ENCODE measurements around the gene TNNI3K. TPM values are rescaled to one million over a fixed set of nuclear protein-coding genes. Genes with fewer than 3 reads are reported as not detected.

Gene TNNI3K
- total RNA-seq, 1 donor from 2014 or later: 1.3 TPM

GRCh38 chr1:74266001-74266400 lies 30.8 kb downstream of the TNNI3K start:
- no peak for TF ChIP-seq CTCF (IDR thresholded peaks at IDR 0.05)

DNA sequence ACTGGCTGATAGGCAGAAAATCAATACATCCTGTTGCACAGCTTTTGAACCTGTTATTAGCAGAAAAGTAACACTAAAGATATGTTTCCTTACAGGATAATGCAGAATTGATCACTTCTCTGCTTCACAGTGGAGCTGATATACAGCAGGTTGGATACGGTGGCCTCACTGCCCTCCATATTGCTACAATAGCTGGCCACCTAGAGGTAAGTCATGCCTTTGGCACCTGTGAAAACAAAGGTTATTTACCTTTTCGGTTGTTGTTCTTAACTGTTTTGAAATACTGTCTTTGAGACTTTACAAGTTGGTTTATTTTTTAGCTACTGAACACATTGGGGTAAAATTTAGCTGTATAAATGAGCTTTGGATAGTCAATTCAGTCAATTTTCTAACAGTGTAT lies 36.3 kb downstream of the TNNI3K start:
- intact Hi-C loops (cut with DNase I): no loop called here
- DNase-seq: no peak
- H3K27ac ChIP-seq: no peak overlapping the region
- H3K27me3 ChIP-seq: no peaks in the 10 kb centered on the region
- H3K9me3 ChIP-seq: no peaks in the 10 kb centered on the region
- ATAC-seq: no peak
- no peaks in the 10 kb centered on the region for H3K4me1 ChIP-seq
- no peak overlapping the region for H3K4me3 ChIP-seq
- no peak for TF ChIP-seq CTCF (IDR thresholded peaks at IDR 0.05)
- H3K36me3 ChIP-seq: no peaks in the 10 kb centered on the region

More at GRCh38 chr1:74266001-74266400, 30.8 kb downstream of the TNNI3K start:
- Histone ChIP-seq H3K4me3 (no peak overlapping the region), H3K9me3 (no peaks in the 10 kb centered on the region), H3K36me3 (no peaks in the 10 kb centered on the region), H3K27me3 (no peaks in the 10 kb centered on the region), H3K27ac (no peak overlapping the region), H3K4me1 (no peaks in the 10 kb centered on the region)
- no peak for DNase-seq
- intact Hi-C loops (cut with DNase I): no loop called here
- no peak for ATAC-seq

- Histone ChIP-seq H3K27ac (no peak overlapping the region), H3K9me3 (no peaks in the 10 kb centered on the region), H3K27me3 (no peaks in the 10 kb centered on the region), H3K4me1 (no peaks in the 10 kb centered on the region), H3K4me3 (no peak overlapping the region), H3K36me3 (no peaks in the 10 kb centered on the region)
- no peak for TF ChIP-seq CTCF (IDR thresholded peaks at IDR 0.05)
- intact Hi-C loops (cut with DNase I): no loop called here
- ATAC-seq (peak; percentile 19), DNase-seq (no peak)
Measured at GRCh38 chr1:74280642-74281396, 45.6 kb downstream of the TNNI3K start.

GRCh38 chr1:74286414-74286813 lies 51.2 kb downstream of the TNNI3K start:
- TF ChIP-seq CTCF (IDR thresholded peaks at IDR 0.05): no peak
- ATAC-seq (no peak), DNase-seq (no peak)

GRCh38 chr1:74314438-74314837 lies 79.3 kb downstream of the TNNI3K start:
- no peak for DNase-seq
- Histone ChIP-seq H3K4me3 (no peak overlapping the region), H3K9me3 (no peaks in the 10 kb centered on the region), H3K27me3 (no peaks in the 10 kb centered on the region), H3K27ac (no peak overlapping the region), H3K4me1 (no peaks in the 10 kb centered on the region), H3K36me3 (no peaks in the 10 kb centered on the region)
- intact Hi-C loops (cut with DNase I): no loop called here
- ATAC-seq: no peak
- TF ChIP-seq CTCF (IDR thresholded peaks at IDR 0.05): no peak

More at GRCh38 chr1:74286414-74286813, 51.2 kb downstream of the TNNI3K start:
- H3K27ac ChIP-seq: no peak overlapping the region
- intact Hi-C loops (cut with DNase I): no loop called here
- no peak overlapping the region for H3K4me3 ChIP-seq
- H3K4me1 ChIP-seq: no peaks in the 10 kb centered on the region
- H3K9me3 ChIP-seq: no peaks in the 10 kb centered on the region
- H3K27me3 ChIP-seq: no peaks in the 10 kb centered on the region
- H3K36me3 ChIP-seq: no peaks in the 10 kb centered on the region

Data from upper lobe of right lung (tissue), 1 donor.